Loucy (cell line): ENCODE measurements around the gene RBAK.

ENCODE experiments used
- EZH2phosphoT487 ChIP-seq: fragments of 200-600 bp; IDR thresholded peaks from 2 replicates; pipeline ENCODE4 v1.6.1; 2018; ENCODE audit warnings: antibody characterized with exemption, mild to moderate bottlenecking, moderate library complexity, borderline replicate concordance
- TF ChIP-seq, protein P1 (sequence below): fragments of 200-600 bp; sonication (generic); conservative IDR thresholded peaks from 2 replicates; pipeline ENCODE4 v1.5.1; 2014; ENCODE audit warnings: mild to moderate bottlenecking, antibody characterized with exemption, low read length

DNA sequence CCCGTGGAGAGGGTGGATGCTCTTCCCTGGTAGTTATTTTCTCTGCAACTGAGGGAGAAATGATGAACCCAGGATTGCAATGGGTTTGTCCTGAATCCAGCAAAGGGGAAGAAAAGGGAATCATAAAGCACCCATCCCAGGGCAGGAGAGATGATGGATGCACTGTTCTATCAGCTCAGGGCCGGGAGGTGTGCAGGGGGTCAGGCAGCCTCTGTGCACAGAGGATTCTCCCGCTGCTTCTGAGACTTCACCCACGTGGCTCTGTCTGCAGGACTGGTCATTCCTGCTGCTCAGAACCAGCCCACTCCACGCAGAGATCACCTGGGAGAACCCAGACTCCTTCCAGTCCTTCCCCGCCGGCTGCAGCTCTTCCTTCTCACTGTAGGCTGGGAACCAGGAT, 70.7 kb downstream of the RBAK start:
- TF ChIP-seq, protein P1, sequence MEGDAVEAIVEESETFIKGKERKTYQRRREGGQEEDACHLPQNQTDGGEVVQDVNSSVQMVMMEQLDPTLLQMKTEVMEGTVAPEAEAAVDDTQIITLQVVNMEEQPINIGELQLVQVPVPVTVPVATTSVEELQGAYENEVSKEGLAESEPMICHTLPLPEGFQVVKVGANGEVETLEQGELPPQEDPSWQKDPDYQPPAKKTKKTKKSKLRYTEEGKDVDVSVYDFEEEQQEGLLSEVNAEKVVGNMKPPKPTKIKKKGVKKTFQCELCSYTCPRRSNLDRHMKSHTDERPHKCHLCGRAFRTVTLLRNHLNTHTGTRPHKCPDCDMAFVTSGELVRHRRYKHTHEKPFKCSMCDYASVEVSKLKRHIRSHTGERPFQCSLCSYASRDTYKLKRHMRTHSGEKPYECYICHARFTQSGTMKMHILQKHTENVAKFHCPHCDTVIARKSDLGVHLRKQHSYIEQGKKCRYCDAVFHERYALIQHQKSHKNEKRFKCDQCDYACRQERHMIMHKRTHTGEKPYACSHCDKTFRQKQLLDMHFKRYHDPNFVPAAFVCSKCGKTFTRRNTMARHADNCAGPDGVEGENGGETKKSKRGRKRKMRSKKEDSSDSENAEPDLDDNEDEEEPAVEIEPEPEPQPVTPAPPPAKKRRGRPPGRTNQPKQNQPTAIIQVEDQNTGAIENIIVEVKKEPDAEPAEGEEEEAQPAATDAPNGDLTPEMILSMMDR: no peak
- TF ChIP-seq EZH2phosphoT487: no peak
